ENCODE data around the gene TPM2.

Gene TPM2

DNA sequence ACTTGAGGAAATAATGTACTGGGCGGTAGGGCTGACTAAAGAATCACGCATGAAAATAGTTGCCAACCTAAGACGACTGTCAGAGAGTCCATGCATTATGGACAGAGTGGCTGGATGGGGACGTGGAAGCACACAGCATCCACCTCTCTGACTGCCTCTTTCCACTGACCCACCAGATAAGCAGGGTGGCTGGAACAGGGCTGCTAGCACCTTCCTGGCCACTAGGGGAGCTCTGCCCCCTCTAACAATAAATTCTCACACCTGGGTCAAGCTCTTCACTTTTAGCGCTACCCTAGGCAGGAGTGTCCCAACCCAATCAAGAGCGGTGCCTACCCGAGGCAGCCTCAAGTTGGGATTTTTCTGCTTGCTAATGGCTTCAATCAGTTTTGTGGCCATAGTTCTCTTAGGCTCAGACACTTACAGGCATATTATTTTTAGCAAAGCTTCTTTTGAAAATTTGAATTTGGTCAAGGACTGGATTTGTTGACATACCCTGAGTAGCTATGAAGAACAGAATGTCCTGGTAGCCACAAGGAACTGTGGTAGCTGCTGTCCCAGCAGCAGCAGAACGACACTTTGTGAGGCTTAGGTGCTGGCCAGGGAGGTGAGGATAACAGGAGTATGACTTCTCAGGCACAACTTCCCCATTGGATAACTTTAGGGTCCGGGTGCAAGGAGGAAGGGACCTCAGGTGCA, 6.9 kb upstream of the TPM2 start:
- peak in 20 of 56 donors; percentile 6 to 48 (median 16) for DNase-seq

DNA sequence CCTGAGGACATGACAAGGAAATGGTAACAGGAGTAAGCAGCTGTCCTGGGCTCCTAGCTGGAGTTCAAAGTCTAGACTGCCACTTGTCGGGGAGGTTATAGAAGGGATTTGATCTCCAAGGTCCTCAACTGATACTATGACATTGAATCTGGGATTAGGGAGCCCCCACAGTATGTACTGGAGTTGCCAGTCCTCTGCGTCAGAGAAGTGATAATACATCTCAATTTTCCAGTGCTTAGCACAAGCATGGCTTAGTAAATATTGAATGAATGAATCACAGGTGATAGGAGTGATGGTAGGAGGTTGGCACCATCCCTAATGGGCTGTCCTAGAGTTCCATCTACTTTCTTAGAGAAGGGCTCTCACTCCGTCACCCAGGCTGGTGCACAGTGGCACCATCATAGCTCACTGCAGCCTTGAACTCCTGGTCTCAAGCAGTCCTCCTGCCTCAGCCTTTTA, 6.2 kb upstream of the TPM2 start:
- no peak for DNase-seq

DNA sequence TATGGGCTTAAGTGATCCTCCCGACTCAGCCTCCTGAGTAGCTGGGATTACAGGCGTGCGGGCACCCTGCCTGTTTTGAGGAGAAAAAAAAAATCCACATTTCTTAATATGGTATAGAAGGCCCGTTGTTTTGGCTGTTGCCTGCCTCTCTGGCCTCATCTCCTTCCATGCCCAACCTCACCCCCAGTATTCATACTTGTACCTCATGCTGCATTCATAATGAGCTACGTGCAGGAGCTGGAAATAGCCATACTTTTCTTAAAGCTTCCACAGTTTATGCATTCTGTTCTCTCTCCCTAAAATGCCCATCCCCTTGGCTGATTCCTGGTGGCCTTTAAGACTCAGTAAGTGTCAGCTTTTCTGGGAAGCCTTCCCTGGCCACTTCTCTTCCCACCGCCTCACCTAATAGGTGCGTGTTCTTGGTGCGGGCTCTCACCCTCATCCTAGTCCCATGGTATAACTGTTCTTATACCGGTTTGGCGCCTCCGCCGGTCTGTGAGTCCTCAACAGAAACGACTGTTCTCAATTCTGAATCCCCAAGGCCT, 2.1 kb upstream of the TPM2 start:
- no peak for DNase-seq

DNA sequence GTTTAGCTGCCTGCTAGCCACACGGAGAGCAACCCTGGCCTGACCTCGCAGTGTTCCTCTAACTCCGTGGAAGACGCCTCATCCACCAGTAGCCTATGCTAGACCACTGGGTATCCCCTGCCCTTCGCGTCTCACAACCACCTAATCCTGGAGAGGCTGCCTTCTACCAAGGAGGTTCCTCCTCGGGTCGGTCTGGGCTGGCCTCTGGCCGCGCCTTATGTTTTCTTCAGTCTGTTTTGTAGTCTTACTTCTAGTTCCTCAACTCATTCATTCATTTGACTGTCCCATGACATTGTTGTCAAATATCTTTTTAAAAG, 1.6 kb upstream of the TPM2 start:
- DNase-seq, result peak in 3 of 56 donors; percentile 39 to 56 (median 43)

DNA sequence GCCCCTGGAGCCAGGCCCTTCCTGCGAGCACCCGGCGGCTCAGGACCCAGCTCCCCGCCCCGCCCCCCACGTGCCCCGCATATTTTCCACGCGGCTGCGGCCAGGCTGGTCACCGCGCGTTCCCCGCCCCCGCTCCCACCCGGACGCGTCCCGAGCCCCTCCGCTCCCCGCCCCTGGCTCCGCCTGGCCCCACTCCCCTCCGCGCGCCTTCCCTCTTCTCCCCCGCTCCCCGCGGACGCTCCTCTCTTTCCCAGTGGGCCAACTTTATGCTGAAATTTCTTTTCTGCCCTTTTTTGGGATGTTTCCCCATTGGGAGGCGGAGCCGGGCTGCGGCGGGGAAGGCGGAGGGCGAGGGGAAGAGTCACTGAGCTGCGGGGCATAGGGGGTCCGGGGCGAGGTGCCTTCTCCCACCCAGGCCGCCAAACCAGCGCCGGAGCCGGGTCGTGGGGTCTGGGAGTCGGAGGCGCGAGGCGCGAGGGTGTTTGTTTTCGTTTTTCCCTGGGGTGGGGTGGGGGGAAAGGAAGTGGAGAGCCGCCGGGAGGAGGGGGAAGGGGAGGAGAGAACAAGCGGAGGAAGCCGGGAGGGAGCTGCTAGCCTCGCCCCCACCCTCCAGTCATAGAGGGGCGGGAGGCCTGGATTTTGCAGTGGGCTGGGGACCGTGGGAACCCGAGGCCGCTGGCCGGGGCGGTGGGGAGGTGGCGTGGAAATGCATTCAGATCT, 1.0 kb upstream of the TPM2 start:
- DNase-seq, result peak in 32 of 56 donors; percentile 16 to 70 (median 38)

DNA sequence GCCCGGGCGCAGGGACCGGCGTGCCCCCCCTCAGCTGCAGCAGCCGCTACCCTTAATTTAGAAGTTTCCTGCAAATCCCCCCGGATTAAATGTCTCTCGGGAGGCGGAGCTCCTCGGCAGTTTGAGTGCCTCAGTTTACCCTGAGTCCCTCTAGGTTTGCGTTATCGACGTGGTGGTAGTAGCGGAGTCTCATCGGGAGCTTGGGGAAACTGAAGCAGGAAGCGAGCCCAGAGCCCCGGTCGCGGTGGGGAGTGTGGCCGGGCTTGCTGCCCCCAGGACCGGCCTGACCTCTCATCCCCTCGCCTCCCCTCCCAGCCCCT, 529 bp upstream of the TPM2 start:
- DNase-seq, result no peak

DNA sequence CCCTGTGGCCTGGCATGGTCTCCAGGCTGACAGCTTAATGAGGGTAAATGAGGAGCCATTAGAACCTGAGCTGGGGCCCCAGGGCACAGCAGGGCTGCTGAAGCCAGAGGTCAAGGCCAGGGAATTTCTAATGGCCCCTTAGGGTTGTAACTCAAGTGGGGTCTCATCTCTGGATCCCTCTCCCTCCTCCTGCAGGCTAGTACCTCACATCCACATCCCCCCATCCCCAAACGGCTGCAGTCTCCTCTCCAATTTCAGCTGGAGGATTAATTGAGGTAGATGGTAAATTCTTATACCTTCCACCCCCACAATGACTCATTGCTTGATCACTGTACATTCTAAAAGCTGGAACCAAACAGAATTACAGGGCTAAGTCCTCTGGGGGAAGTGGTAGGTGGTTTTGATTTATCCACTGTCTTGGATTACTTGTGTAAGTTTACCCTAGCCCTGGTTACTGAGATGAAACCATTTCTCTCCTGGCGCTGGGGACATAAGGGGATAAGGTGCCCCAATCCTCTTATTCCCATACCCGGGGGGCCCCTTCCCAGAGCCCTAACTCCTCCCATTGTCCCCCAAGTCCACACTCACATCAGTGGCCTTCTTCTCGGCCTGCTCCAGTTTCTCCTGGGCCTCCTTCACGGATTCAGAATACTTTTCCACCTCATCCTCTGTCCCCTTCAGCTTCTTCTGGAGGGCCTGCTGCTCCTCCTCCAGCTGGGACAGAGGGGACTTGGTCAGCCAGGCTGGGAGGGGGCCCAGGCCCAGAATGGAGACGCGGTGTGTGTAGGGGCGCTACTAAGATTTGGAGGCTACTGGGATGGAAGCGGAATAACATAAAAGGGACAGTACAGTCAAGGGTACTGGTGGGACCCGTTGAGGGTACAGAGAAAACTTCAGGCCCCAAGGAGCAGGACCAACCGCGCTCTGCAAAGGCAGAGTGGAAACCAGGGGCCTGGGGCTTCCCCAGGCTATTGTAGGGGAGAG, 875 bp downstream of the TPM2 start:
- DNase-seq, result peak in 2 of 56 donors; percentile 3 to 9

DNA sequence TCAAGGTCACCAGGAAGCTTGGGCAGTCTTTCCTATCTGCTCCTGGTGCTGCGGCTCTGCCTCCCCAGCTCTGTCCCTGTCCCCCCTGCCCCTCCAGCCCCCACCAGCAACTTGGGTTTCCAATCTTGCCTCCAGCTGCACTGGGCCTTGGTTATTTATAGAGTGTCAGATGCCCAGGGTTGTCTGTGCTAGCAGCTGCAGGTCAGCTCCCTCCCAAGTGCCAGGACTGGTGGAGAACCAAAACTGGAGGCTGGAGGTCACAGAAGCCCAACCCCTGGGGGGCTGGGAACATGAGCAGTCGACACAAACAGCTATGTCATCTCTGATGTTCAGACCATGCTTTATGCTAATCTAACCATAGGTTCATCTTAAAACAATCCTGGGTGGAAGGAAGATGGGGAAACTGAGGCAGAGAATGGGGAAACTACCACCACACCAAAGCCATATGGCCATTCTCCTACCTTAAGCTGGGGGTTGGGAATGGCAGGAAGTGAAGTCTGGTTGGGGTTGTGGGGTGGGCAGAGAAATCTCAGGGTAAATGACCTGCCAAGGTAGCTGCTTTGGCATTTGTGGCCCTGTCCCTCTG, 1.7 kb downstream of the TPM2 start:
- no peak for DNase-seq

DNA sequence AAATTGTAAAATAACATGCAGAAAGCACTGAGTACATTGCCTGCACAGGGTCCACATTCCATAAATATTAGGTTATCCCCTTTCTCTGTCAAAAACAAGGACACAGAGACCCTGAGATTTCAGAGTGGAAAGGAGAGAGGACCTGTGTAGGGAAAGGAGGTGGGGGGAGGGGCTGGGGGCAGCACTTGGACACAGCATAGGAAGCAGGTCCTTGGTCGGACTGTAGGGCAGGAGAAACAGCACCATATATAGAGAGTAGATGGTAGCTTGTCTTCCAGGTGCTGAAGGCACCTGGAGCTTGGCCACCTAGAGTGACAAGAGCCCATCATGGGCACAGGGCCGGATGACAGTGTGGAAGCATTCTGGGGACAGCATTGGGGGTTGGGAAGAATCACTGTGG, 2.4 kb downstream of the TPM2 start:
- DNase-seq, result no peak

DNA sequence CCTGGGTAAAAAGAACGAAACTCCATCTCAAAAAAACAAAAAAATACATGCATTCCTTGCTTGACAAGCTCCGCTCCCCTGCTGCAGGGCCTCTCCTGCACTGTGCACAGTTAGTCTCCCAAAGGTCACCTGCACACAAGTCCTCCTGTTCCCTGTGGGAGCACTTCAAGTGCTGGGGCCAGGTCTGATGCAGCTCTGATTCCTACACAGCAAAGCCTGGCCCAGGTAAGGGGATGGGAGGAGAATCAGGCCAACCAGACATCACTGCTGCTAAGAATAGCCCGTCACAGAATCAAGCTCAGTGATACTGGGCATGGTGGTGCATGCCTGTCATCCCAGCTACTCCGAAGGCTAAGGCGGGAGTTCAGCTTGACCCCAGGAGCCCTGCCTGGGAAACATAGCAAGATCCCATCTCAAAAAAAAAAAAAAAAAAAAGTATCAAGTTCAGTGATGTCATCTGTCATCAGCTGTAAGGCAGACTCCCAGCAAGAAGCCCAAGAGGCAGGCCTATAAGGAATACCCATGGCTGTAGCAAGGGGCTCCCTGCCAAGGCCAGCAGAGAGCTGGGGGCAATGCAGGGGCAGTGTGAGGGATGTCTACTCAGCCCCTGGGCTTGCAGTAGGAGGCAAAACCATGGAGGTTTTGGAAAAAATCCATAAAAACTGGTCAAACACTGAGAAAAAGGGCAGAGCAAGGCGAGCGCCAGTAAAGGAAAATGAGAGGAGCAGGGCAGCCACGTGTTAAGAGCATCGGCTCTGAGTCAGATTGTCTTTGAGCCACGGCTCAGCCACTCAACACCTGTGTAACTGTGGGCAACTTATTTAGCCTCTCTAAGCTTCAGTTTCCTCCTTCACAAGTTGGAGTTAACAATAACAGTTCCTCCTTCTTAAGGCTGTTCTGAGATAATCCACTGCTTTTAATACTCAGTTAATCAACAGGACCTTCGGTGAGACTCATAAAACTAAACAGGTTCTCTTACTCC, 3.2 kb downstream of the TPM2 start:
- no peak for DNase-seq

DNA sequence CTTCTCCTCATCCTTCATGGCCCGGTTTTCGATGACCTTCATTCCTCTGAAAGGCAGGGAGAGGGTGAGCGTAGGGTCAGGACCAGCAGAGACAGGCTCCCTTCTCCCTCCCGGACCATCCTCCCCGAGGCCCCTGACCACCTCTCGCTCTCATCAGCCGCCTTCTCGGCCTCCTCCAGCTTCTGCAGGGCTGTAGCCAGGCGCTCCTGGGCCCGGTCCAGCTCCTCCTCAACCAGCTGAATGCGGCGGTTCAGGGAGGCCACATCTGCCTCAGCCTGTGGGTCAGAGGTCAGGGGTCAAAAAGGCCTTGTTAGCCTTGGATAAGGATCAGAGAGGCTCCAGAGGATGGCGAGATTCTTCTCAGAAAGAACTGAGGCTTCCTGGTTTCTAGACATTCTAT, 4.2 kb downstream of the TPM2 start:
- no peak for DNase-seq

DNA sequence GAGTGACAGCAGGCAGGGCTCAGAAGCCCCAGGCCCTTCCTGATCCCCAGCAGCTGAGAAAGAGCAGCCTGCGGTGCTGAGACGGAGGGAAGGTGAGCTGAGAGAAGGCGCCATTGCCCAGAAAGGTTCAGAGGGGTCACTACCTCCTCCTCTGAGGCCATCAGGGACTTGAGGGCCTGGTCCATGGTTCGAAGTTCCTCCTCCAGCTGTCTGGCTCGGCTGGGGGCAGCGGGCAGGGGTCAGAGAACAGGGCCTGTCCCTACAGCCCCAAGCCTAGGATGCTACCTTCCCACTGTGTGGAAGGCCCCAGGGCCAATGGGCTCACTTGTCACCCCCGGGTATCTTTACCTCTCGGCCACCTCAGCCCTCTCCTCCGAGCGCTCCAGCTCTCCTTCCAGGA, 4.8 kb downstream of the TPM2 start:
- DNase-seq, result no peak

DNA sequence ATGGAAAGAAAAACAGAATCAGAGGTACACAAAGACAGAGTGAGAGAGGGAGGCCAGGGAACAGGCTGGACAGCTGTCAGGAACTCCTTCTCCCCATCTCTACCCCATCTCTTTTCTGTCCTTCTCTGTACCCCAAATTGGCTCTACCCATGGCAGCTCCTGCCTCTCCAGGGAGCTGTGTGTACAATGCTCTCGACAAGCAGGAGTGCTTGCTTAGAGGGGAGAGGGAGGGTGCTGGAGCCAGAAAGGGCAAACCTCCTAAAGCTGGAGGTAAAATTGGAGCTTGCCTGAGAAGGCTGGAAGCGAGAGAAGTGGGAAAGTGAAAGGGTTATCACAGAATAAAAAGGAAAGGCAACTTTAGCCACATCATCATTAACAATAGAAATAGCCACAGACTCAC, 6.4 kb downstream of the TPM2 start:
- no peak for DNase-seq

DNA sequence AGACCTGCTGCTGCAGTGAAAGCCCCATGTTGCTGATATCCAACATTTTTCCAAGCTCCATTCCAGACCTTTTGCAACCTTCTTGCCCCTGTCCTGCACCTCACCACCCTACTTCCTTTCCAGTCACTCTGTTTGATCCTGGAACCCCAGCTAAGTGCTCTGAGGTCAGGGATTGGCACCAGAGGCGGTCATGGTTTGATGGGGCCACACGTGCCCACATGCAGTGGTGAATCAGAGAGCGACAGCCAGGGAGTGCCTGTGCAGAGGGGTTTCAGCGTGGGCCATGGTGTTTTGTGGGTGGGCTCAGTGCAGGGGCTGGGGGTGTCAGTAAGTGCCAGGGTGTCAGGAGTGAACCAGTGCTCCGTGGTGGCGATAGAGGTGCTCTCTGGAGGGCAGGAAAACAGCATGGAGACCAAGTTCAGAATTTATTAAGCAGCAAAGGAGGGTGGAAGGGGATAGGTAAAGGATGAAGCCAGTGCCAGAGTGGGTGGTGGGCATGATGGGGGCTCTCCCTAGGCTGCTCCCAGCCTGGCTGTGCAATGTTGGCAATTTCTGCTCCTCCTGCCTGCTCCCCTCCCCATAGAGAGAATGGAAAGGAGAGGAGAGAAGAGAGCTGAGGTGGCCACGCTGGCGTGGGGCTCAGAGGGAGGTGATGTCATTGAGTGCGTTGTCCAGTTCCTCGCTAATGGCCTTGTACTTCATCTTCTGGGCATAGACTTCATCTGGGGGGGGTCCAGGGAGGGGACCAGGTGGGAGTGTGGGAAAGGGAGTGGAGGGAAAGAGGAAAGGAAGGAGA, 7.0 kb downstream of the TPM2 start:
- DNase-seq, result no peak

DNA sequence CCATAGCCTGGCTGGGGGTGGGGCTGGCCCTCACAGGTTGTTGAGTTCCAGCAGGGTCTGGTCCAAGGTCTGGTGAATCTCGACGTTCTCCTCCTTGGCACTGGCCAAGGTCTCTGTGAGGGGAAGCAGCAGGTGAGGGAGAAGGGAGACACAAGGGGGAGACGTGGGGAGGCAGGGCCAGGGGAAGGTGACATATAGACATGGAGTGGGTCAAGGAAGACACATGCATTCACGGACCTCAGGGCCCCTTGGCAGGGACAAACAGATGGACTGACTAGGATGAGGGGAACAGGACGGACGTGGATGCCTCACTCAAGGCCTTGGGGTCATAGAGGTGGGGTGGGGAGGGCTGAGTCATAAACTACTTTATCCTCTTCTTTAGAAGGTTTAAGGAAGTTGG, 7.7 kb downstream of the TPM2 start:
- no peak for DNase-seq

DNA sequence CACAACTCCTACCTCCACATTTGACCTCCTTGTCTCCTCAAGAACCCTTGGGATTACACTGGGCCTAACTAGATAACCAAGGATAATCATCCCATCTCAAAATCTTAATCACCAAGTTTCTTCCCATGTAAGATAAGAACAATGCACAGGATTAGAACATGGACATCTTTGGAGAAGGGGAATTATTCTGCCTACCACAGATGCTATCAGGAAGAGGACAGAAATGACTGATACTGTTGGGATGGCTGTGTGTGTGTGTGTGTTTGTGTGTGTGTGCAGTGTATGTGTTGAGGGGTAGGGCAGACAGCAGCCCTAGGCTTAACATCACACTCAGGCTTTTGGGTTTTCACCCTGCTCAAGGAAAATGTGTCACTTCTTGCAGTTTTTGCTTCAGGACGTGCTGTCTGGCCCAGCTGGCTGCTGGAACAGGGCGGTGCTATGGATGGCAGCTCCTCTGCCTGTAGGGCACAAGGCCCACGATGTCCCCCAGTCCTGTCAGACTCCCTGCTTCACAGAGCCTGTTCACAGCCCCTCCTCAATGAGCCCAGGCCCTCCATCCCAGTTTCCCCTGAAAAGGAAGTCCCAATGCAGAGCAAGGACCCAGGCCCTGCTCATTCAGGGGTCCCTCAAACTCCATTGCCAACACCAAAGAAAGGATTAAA, 8.3 kb downstream of the TPM2 start:
- no peak for DNase-seq

DNA sequence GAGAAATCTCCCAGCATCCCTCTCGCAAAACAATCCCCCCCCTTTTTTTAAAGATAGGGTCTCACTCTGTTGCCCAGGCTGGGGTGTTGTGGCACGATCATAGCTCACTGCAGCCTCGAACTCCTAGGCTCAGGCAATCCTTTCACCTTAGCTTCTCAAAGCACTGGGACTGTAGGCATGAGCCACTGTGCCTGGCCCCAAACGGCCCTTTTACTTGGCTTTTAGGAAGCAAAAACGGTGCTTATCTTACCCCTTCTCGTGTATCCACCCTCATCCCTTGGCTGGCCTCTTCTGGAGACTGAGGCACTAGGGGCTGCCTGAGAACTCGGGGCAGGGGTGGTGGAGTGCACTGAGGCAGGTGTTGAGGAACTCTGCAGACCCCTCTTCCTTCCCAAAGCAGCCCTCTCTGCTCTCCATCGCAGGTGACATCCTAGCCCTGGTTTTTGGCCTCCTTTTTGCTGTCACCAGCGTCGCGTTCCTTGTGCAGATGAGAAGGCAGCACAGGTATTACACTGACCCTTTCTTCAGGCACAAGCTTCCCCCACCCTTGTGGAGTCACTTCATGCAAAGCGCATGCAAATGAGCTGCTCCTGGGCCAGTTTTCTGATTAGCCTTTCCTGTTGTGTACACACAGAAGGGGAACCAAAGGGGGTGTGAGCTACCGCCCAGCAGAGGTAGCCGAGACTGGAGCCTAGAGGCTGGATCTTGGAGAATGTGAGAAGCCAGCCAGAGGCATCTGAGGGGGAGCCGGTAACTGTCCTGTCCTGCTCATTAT, 9.2 kb downstream of the TPM2 start:
- no peak for DNase-seq

DNA sequence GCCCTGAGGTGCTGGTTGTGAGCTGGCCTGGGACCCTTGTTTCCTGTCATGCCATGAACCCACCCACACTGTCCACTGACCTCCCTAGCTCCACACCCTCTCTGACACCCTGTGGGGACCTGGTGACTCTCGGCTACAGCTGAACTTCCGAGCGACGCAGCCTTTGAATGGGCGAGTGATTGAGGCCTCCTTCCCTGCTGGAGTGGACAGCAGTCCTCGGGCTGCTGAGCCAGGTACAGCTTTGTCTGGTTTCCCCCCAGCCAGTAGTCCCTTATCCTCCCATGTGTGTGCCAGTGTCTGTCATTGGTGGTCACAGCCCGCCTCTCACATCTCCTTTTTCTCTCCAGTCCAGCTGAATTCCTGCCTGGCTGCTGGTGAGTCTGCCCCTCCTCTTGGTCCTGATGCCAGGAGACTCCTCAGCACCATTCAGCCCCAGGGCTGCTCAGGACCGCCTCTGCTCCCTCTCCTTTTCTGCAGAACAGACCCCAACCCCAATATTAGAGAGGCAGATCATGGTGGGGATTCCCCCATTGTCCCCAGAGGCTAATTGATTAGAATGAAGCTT, 9.9 kb downstream of the TPM2 start:
- DNase-seq, result no peak
